Measurements from ENCODE around the gene KRR1. TPM values are rescaled to one million over a fixed set of nuclear protein-coding genes. Genes with fewer than 3 reads are reported as not detected.
"Not testable (repeated sequence)": the region's sequence is repeated elsewhere in the genome, so short reads cannot be mapped to it uniquely, and the experiment has no call there.

KRR1 gene
- polyA plus RNA-seq, 3 donors from 2014 or later: 22.1 to 67.2 (median 51.8) TPM

GRCh38 chr12:75542942-75543341 is 31.5 kb upstream of the KRR1 start:
- no peaks in the 10 kb centered on the region for H3K36me3 Mint-ChIP-seq
- H3K4me3 Mint-ChIP-seq: no peak overlapping the region
- no peak overlapping the region for H3K27ac Mint-ChIP-seq
- H3K9me3 Mint-ChIP-seq: no peaks in the 10 kb centered on the region
- H3K27me3 Mint-ChIP-seq (ENCODE audit: low read depth in 3 of 3): peaks cover 0 to 13% (median 7%) of the 10 kb centered on the region in 3 donors
- H3K4me1 Mint-ChIP-seq: no peaks in the 10 kb centered on the region
- no peak for DNase-seq

GRCh38 chr12:75539889-75540288 is 28.5 kb upstream of the KRR1 start:
- no peaks in the 10 kb centered on the region for H3K4me1 Mint-ChIP-seq
- H3K36me3 Mint-ChIP-seq: no peaks in the 10 kb centered on the region
- no peak overlapping the region for H3K4me3 Mint-ChIP-seq
- peaks cover 0 to 6% (median 5%) of the 10 kb centered on the region in 3 donors for H3K27me3 Mint-ChIP-seq (ENCODE audit: low read depth in 3 of 3)
- DNase-seq: no peak
- no peak overlapping the region for H3K27ac Mint-ChIP-seq
- H3K9me3 Mint-ChIP-seq: no peaks in the 10 kb centered on the region

GRCh38 chr12:75533239-75533638 is 21.8 kb upstream of the KRR1 start:
- no peaks in the 10 kb centered on the region for H3K4me1 Mint-ChIP-seq
- no peaks in the 10 kb centered on the region for H3K9me3 Mint-ChIP-seq
- H3K27me3 Mint-ChIP-seq (ENCODE audit: low read depth in 3 of 3): no peaks in the 10 kb centered on the region
- no peak overlapping the region for H3K27ac Mint-ChIP-seq
- H3K36me3 Mint-ChIP-seq: no peaks in the 10 kb centered on the region
- DNase-seq: no peak
- no peak overlapping the region for H3K4me3 Mint-ChIP-seq

- Mint-ChIP-seq H3K9me3 (no peaks in the 10 kb centered on the region), H3K27me3 (ENCODE audit: low read depth in 3 of 3) (peaks cover 0 to 6% (median 2%) of the 10 kb centered on the region in 3 donors), H3K4me3 (no peak overlapping the region), H3K27ac (no peak overlapping the region), H3K4me1 (no peaks in the 10 kb centered on the region), H3K36me3 (no peaks in the 10 kb centered on the region)
- DNase-seq: no peak
Observed at GRCh38 chr12:75529826-75530225, 18.4 kb upstream of the KRR1 start.

- no peaks in the 10 kb centered on the region for H3K4me1 Mint-ChIP-seq
- H3K4me3 Mint-ChIP-seq: no peak overlapping the region
- H3K27me3 Mint-ChIP-seq (ENCODE audit: low read depth in 3 of 3): peaks cover 0 to 6% (median 2%) of the 10 kb centered on the region in 3 donors
- no peak for DNase-seq
- H3K27ac Mint-ChIP-seq: no peak overlapping the region
- H3K36me3 Mint-ChIP-seq: no peaks in the 10 kb centered on the region
- no peaks in the 10 kb centered on the region for H3K9me3 Mint-ChIP-seq
Observed at GRCh38 chr12:75529316-75529715, 17.9 kb upstream of the KRR1 start.

GRCh38 chr12:75528692-75529091 is 17.3 kb upstream of the KRR1 start:
- H3K4me1 Mint-ChIP-seq: no peaks in the 10 kb centered on the region
- no peak overlapping the region for H3K4me3 Mint-ChIP-seq
- no peak for DNase-seq
- H3K36me3 Mint-ChIP-seq: no peaks in the 10 kb centered on the region
- H3K27ac Mint-ChIP-seq: no peak overlapping the region
- no peaks in the 10 kb centered on the region for H3K9me3 Mint-ChIP-seq
- H3K27me3 Mint-ChIP-seq (ENCODE audit: low read depth in 3 of 3): peaks cover 0 to 6% (median 2%) of the 10 kb centered on the region in 3 donors

GRCh38 chr12:75528272-75528671 is 16.9 kb upstream of the KRR1 start:
- no peaks in the 10 kb centered on the region for H3K4me1 Mint-ChIP-seq
- H3K4me3 Mint-ChIP-seq: no peak overlapping the region

GRCh38 chr12:75526655-75527511 is 15.5 kb upstream of the KRR1 start:
- Mint-ChIP-seq H3K27me3 (ENCODE audit: low read depth in 3 of 3) (peaks cover 2 to 6% (median 2%) of the 10 kb centered on the region in 3 donors), H3K27ac (no peak overlapping the region), H3K36me3 (no peaks in the 10 kb centered on the region), H3K4me1 (no peaks in the 10 kb centered on the region), H3K9me3 (no peaks in the 10 kb centered on the region), H3K4me3 (no peak overlapping the region)
- peak; percentile 17 to 46 (median 27) for DNase-seq

More at GRCh38 chr12:75528272-75528671, 16.9 kb upstream of the KRR1 start:
- H3K27ac Mint-ChIP-seq: no peak overlapping the region
- no peaks in the 10 kb centered on the region for H3K36me3 Mint-ChIP-seq
- H3K27me3 Mint-ChIP-seq (ENCODE audit: low read depth in 3 of 3): peaks cover under 1 to 6% (median 2%) of the 10 kb centered on the region in 3 donors
- no peaks in the 10 kb centered on the region for H3K9me3 Mint-ChIP-seq
- DNase-seq: no peak

GRCh38 chr12:75525263-75525662 is 13.9 kb upstream of the KRR1 start:
- no peak for DNase-seq
- peaks cover 2 to 9% (median 6%) of the 10 kb centered on the region in 3 donors for H3K27me3 Mint-ChIP-seq (ENCODE audit: low read depth in 3 of 3)
- no peaks in the 10 kb centered on the region for H3K36me3 Mint-ChIP-seq
- no peak overlapping the region for H3K4me3 Mint-ChIP-seq
- H3K27ac Mint-ChIP-seq: no peak overlapping the region
- no peaks in the 10 kb centered on the region for H3K4me1 Mint-ChIP-seq
- no peaks in the 10 kb centered on the region for H3K9me3 Mint-ChIP-seq

- H3K9me3 Mint-ChIP-seq, H3K4me3 Mint-ChIP-seq, H3K27ac Mint-ChIP-seq, DNase-seq, H3K36me3 Mint-ChIP-seq, H3K4me1 Mint-ChIP-seq: not testable (repeated sequence)
- H3K27me3 Mint-ChIP-seq (ENCODE audit: low read depth in 3 of 3): peaks cover 1 to 14% (median 2%) of the 10 kb centered on the region in 3 donors
Observed at GRCh38 chr12:75522124-75522523, 10.7 kb upstream of the KRR1 start.

GRCh38 chr12:75521224-75521623 is 9.8 kb upstream of the KRR1 start:
- DNase-seq, H3K4me1 Mint-ChIP-seq, H3K36me3 Mint-ChIP-seq, H3K4me3 Mint-ChIP-seq, H3K9me3 Mint-ChIP-seq, H3K27ac Mint-ChIP-seq: not testable (repeated sequence)
- H3K27me3 Mint-ChIP-seq (ENCODE audit: low read depth in 3 of 3): peaks cover 2 to 14% (median 5%) of the 10 kb centered on the region in 3 donors

- H3K27ac Mint-ChIP-seq: peak overlapping the region in 5 of 6 donors; percentile 96 to 99 (median 97)
- H3K4me1 Mint-ChIP-seq: peaks cover 25 to 53% of the 10 kb centered on the region in 2 donors
- DNase-seq: no peak
- H3K4me3 Mint-ChIP-seq: peak overlapping the region; percentile 97 to 100 (median 98)
- H3K36me3 Mint-ChIP-seq: peaks cover 0 to 8% (median under 1%) of the 10 kb centered on the region in 3 donors
- peaks cover 2 to 7% (median 5%) of the 10 kb centered on the region in 3 donors for H3K27me3 Mint-ChIP-seq (ENCODE audit: low read depth in 3 of 3)
- H3K9me3 Mint-ChIP-seq: no peaks in the 10 kb centered on the region
Observed at GRCh38 chr12:75509621-75510020, 1.8 kb downstream of the KRR1 start.

GRCh38 chr12:75508159-75508558 is 3.2 kb downstream of the KRR1 start:
- no peaks in the 10 kb centered on the region for H3K9me3 Mint-ChIP-seq
- DNase-seq: no peak
- peaks cover 2 to 7% (median 5%) of the 10 kb centered on the region in 3 donors for H3K27me3 Mint-ChIP-seq (ENCODE audit: low read depth in 3 of 3)
- H3K4me1 Mint-ChIP-seq: peaks cover 25 to 53% of the 10 kb centered on the region in 2 donors
- no peak overlapping the region for H3K4me3 Mint-ChIP-seq
- peak overlapping the region in 3 of 6 donors; percentile 7 to 63 (median 36) for H3K27ac Mint-ChIP-seq
- H3K36me3 Mint-ChIP-seq: peaks cover 0 to 12% (median 4%) of the 10 kb centered on the region in 3 donors

GRCh38 chr12:75507086-75507485 is 4.3 kb downstream of the KRR1 start:
- Mint-ChIP-seq H3K9me3 (no peaks in the 10 kb centered on the region), H3K4me1 (peaks cover 25 to 51% of the 10 kb centered on the region in 2 donors), H3K36me3 (peaks cover 0 to 12% (median 4%) of the 10 kb centered on the region in 3 donors), H3K27me3 (ENCODE audit: low read depth in 3 of 3) (peaks cover 2 to 7% (median 5%) of the 10 kb centered on the region in 3 donors), H3K27ac (peak overlapping the region in 2 of 6 donors; percentile 6 to 7), H3K4me3 (no peak overlapping the region)
- DNase-seq: no peak

Data from immature natural killer cell (primary cell).